CD4-positive, CD25-positive, alpha-beta regulatory T cell (primary cell): ENCODE results near the gene DNAH2. TPM values are rescaled to one million over a fixed set of nuclear protein-coding genes. Genes with fewer than 3 reads are reported as not detected.
A peak's percentile ranks its signal among the peaks of the same experiment; 100 is the strongest.

Source experiments
- ATAC-seq, 2 donors: fragments of 150-1000 bp; cut with Tn5 transposase; one replicate each; pipeline ENCODE4 v1.10.0; 2021; ENCODE audit warnings: low read depth in 2 of 2, moderate number of reproducible peaks in 2 of 2, moderate library complexity in 1 of 2
- DNase-seq, 3 donors: peaks; one replicate each; pipeline versions ENCODE4 v3.0.0 to v3.0.0-alpha.2; 2012 to 2022; ENCODE audit warnings: mixed read lengths in 1 of 3
- H3K27ac ChIP-seq: one replicate; pipeline ENCODE4 v1.7.0; 2013; ENCODE audit warnings: mild to moderate bottlenecking, low read length; ENCODE audit not compliant: insufficient read depth, poor library complexity, severe bottlenecking
- H3K27me3 ChIP-seq: one replicate; pipeline ENCODE4 v1.7.0; 2013; ENCODE audit warnings: low read length; ENCODE audit not compliant: control insufficient read depth, insufficient read depth
- H3K36me3 ChIP-seq: one replicate; pipeline ENCODE4 v1.7.0; 2013; ENCODE audit warnings: mild to moderate bottlenecking, low read length, moderate library complexity; ENCODE audit not compliant: control insufficient read depth, insufficient read depth
- H3K4me1 ChIP-seq: 2 replicates; pipeline ENCODE4 v1.7.0; 2013; ENCODE audit warnings: mild to moderate bottlenecking, low read length; ENCODE audit not compliant: insufficient read depth, control insufficient read depth, poor library complexity, severe bottlenecking
- H3K4me3 ChIP-seq: one replicate; pipeline ENCODE4 v1.7.0; 2013; ENCODE audit warnings: low read depth, mild to moderate bottlenecking, low read length, moderate library complexity
- H3K9me3 ChIP-seq, 2 experiments: 1 replicate in 1 of 2; 2 replicates in 1 of 2; pipeline ENCODE4 v1.7.0; 2013; ENCODE audit warnings: low read length in 2 of 2, mild to moderate bottlenecking in 1 of 2, moderate library complexity in 1 of 2; ENCODE audit not compliant: control insufficient read depth in 2 of 2
- H3K27ac Mint-ChIP-seq, 3 donors: one replicate each; pipeline ENCODE4 v1.8.0; 2020 to 2022; ENCODE audit warnings: mild to moderate bottlenecking in 3 of 3, mixed read lengths in 3 of 3, moderate library complexity in 2 of 3
- H3K27me3 Mint-ChIP-seq: one replicate; pipeline ENCODE4 v1.8.0; 2022; ENCODE audit warnings: mild to moderate bottlenecking, mixed read lengths
- H3K36me3 Mint-ChIP-seq: one replicate; pipeline ENCODE4 v1.8.0; 2020; ENCODE audit warnings: mixed read lengths
- H3K4me1 Mint-ChIP-seq, 4 donors: one replicate each; pipeline ENCODE4 v1.8.0; 2020 to 2022; ENCODE audit warnings: mixed read lengths in 4 of 4, mild to moderate bottlenecking in 1 of 4
- H3K4me3 Mint-ChIP-seq, 4 donors: one replicate each; pipeline ENCODE4 v1.8.0; 2020 to 2022; ENCODE audit warnings: mild to moderate bottlenecking in 4 of 4, mixed read lengths in 4 of 4, moderate library complexity in 3 of 4
- H3K9me3 Mint-ChIP-seq, 7 donors: one replicate each; pipeline ENCODE4 v1.8.0; 2020 to 2022; ENCODE audit warnings: mixed read lengths in 7 of 7, mild to moderate bottlenecking in 3 of 7, moderate library complexity in 2 of 7
- polyA plus RNA-seq, 4 donors: library from polyadenylated mRNA; unstranded; fragments of 300-500 nt; fragmentation: Illumina TruSeq; gene quantifications; one replicate each; pipeline ENCODE4 v1.2.3, GENCODE V29; 2021
- total RNA-seq: library from RNA; stranded (reverse); gene quantifications from one replicate; pipeline ENCODE4 v1.2.3, GENCODE V29; 2022

The DNAH2 gene
- total and polyA plus RNA-seq, 5 donors from 2014 or later, result not detected

- Mint-ChIP-seq H3K9me3 (peaks cover 0 to 2% (median 0%) of the 10 kb centered on the region in 7 donors), H3K4me3 (no peak overlapping the region), H3K27ac (no peak overlapping the region), H3K36me3 (no peaks in the 10 kb centered on the region), H3K27me3 (peaks cover 23% of the 10 kb centered on the region), H3K4me1 (peaks cover 0 to 5% (median 0%) of the 10 kb centered on the region in 4 donors)
- no peak overlapping the region for H3K27ac ChIP-seq
- ATAC-seq (no peak), DNase-seq (no peak)
- H3K36me3 ChIP-seq, result no peaks in the 10 kb centered on the region
- no peaks in the 10 kb centered on the region for H3K9me3 ChIP-seq
- H3K27me3 ChIP-seq, result no peaks in the 10 kb centered on the region
- no peaks in the 10 kb centered on the region for H3K4me1 ChIP-seq
- H3K4me3 ChIP-seq, result no peak overlapping the region
These were observed 101.5 kb downstream of the DNAH2 start for GRCh38 chr17:7818746-7819645.

- no peak overlapping the region for H3K4me3 ChIP-seq
- DNase-seq, result no peak
- peaks cover 0 to 2% (median 0%) of the 10 kb centered on the region in 7 donors for H3K9me3 Mint-ChIP-seq
- H3K27ac ChIP-seq, result no peak overlapping the region
- peaks cover 27% of the 10 kb centered on the region for H3K27me3 Mint-ChIP-seq
- H3K4me3 Mint-ChIP-seq, result no peak overlapping the region
- H3K9me3 ChIP-seq, result no peaks in the 10 kb centered on the region
- H3K27ac Mint-ChIP-seq, result no peak overlapping the region
- peaks cover 0 to 5% (median 0%) of the 10 kb centered on the region in 4 donors for H3K4me1 Mint-ChIP-seq
- no peaks in the 10 kb centered on the region for H3K36me3 Mint-ChIP-seq
- no peaks in the 10 kb centered on the region for H3K27me3 ChIP-seq
- H3K36me3 ChIP-seq, result no peaks in the 10 kb centered on the region
- ATAC-seq, result no peak
- no peaks in the 10 kb centered on the region for H3K4me1 ChIP-seq
These were observed 102.7 kb downstream of the DNAH2 start for GRCh38 chr17:7820231-7820630.

GRCh38 chr17:7822126-7822525, 104.6 kb downstream of the DNAH2 start:
- Mint-ChIP-seq H3K9me3 (peaks cover 0 to 1% (median 0%) of the 10 kb centered on the region in 7 donors), H3K36me3 (no peaks in the 10 kb centered on the region), H3K4me1 (peaks cover 0 to 5% (median 0%) of the 10 kb centered on the region in 4 donors), H3K27me3 (peaks cover 26% of the 10 kb centered on the region), H3K4me3 (no peak overlapping the region), H3K27ac (peak overlapping the region in 1 of 3 donors; percentile 38)
- ATAC-seq (no peak), DNase-seq (no peak)
- no peaks in the 10 kb centered on the region for H3K36me3 ChIP-seq
- no peaks in the 10 kb centered on the region for H3K27me3 ChIP-seq
- no peak overlapping the region for H3K27ac ChIP-seq
- no peaks in the 10 kb centered on the region for H3K4me1 ChIP-seq
- H3K4me3 ChIP-seq, result no peak overlapping the region
- H3K9me3 ChIP-seq, result no peaks in the 10 kb centered on the region

- Mint-ChIP-seq H3K27me3 (peaks cover 29% of the 10 kb centered on the region), H3K36me3 (no peaks in the 10 kb centered on the region), H3K27ac (peak overlapping the region in 1 of 3 donors; percentile 45), H3K9me3 (peaks cover 0 to 1% (median 0%) of the 10 kb centered on the region in 7 donors), H3K4me1 (peaks cover 0 to 5% (median 0%) of the 10 kb centered on the region in 4 donors), H3K4me3 (no peak overlapping the region)
- Histone ChIP-seq H3K4me1 (no peaks in the 10 kb centered on the region), H3K4me3 (no peak overlapping the region), H3K36me3 (no peaks in the 10 kb centered on the region), H3K27me3 (no peaks in the 10 kb centered on the region), H3K27ac (no peak overlapping the region), H3K9me3 (no peaks in the 10 kb centered on the region)
- DNase-seq, result no peak
- no peak for ATAC-seq
These were observed 106.0 kb downstream of the DNAH2 start for GRCh38 chr17:7823581-7824001.

DNA sequence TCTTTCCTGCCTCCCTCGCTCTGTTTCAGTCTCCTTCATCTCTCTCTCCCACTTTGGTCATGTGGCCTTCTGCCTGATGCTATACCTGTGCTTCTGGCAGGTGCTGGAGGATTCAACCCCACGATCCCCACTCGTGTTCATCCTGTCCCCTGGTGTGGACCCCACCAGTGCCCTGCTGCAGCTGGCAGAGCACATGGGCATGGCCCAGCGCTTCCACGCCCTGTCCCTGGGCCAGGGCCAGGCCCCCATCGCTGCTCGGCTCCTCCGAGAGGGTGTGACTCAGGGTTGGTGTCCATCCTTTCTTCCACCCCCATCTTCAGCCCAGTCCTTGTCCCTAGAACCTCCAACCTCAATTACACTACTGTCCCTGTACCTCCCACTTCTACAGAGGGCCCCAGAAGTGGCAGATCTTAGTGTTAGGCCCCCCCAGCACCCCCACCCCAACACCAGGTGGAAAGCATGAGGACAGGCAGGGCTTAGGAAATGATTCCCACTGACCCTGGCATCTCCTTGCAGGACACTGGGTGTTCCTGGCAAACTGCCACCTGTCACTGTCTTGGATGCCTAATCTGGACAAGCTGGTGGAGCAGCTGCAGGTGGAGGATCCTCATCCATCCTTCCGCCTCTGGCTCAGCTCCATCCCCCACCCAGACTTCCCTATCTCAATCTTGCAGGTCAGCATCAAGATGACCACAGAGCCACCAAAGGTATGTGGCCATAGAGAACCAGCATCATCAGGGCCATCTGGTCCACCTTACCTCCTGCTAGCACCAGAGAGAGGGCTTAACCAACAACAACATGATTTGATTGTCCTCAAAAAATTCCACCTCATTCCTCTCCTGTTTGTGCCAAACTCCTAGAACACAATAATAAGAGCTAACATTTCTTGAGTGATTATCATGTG, 106.7 kb downstream of the DNAH2 start:
- Histone ChIP-seq H3K36me3 (no peaks in the 10 kb centered on the region), H3K9me3 (no peaks in the 10 kb centered on the region), H3K4me1 (no peaks in the 10 kb centered on the region), H3K27me3 (no peaks in the 10 kb centered on the region), H3K4me3 (no peak overlapping the region), H3K27ac (no peak overlapping the region)
- Mint-ChIP-seq H3K27me3 (peaks cover 29% of the 10 kb centered on the region), H3K36me3 (no peaks in the 10 kb centered on the region), H3K4me3 (no peak overlapping the region), H3K4me1 (peaks cover 0 to 5% (median under 1%) of the 10 kb centered on the region in 4 donors), H3K27ac (no peak overlapping the region), H3K9me3 (peaks cover 0 to 1% (median 0%) of the 10 kb centered on the region in 7 donors)
- no peak for DNase-seq
- no peak for ATAC-seq

DNA sequence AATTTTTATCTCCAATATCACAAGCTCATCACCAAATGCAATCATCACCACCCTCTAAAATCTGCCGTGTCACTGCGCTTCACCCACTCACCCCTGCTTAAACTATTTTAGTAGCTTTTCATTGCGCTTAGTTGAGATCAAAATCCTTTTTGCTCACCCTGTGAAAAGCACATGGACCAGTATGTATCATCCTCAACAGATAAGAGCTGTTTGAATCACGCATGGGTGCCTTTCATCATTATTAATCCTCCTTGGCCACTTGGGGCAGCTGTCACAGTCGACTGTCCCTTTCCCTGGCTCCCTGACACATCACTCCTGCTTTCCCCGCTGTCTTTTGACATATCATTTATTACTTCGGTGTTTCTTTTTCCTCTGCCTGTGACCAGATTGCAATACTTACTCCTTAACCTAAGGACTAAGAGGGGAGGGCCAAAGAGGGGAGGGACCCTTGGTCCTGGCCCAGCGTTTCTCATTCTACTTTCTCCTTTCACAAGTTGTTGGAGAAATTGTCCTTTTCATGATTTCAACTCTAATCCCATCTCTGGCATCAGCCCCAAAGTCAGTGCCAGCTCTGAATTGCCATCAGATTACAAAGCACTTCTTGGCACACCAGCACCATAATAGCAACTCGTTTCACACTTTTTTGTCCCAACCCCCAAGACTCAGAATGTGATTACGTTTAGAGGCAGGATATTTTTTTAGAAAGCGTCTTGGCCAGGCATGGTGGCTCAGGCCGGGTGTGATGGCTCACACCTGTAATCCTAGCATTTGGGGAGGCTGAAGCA, 107.9 kb downstream of the DNAH2 start:
- no peak overlapping the region for H3K27ac ChIP-seq
- H3K4me3 Mint-ChIP-seq, result peak overlapping the region in 1 of 4 donors; percentile 4
- H3K4me3 ChIP-seq, result no peak overlapping the region
- no peaks in the 10 kb centered on the region for H3K36me3 Mint-ChIP-seq
- H3K9me3 ChIP-seq, result no peaks in the 10 kb centered on the region
- H3K27me3 ChIP-seq, result no peaks in the 10 kb centered on the region
- H3K4me1 ChIP-seq, result no peaks in the 10 kb centered on the region
- no peaks in the 10 kb centered on the region for H3K36me3 ChIP-seq
- no peak overlapping the region for H3K27ac Mint-ChIP-seq
- peaks cover 33% of the 10 kb centered on the region for H3K27me3 Mint-ChIP-seq
- DNase-seq (no peak), ATAC-seq (no peak)
- peaks cover 0 to 5% (median 2%) of the 10 kb centered on the region in 4 donors for H3K4me1 Mint-ChIP-seq
- peaks cover 0 to 1% (median 0%) of the 10 kb centered on the region in 7 donors for H3K9me3 Mint-ChIP-seq

DNA sequence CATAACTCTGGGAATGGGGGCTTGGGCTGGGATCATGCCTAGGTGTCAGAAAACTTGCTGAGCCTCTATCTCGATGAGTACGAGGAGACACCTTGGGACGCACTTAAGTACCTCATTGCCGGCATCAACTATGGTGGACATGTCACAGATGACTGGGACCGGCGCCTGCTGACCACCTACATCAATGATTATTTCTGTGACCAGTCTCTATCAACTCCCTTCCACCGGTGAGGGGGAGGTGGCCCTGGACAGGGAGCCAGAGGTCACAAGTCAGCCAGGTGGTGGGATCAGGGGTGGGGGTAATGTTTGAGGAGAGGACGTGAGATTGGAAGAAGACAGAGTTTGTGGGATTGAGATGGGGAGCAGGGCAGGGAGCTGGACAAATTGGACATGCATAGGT, 113.1 kb downstream of the DNAH2 start:
- Mint-ChIP-seq H3K4me1 (peaks cover 0 to 9% (median 8%) of the 10 kb centered on the region in 4 donors), H3K27ac (no peak overlapping the region), H3K27me3 (peaks cover 34% of the 10 kb centered on the region), H3K9me3 (peaks cover 0 to 1% (median 0%) of the 10 kb centered on the region in 7 donors), H3K4me3 (peak overlapping the region in 1 of 4 donors; percentile 37), H3K36me3 (no peaks in the 10 kb centered on the region)
- H3K9me3 ChIP-seq, result no peaks in the 10 kb centered on the region
- no peak overlapping the region for H3K4me3 ChIP-seq
- no peak for DNase-seq
- peaks cover 16% of the 10 kb centered on the region for H3K4me1 ChIP-seq
- no peak overlapping the region for H3K27ac ChIP-seq
- H3K36me3 ChIP-seq, result no peaks in the 10 kb centered on the region
- no peak for ATAC-seq
- no peaks in the 10 kb centered on the region for H3K27me3 ChIP-seq
